ENCODE measurements around the gene ACSL1.
"Not testable (repeated sequence)": the region's sequence is repeated elsewhere in the genome, so short reads cannot be mapped to it uniquely, and the experiment has no call there.

ACSL1 gene

DNA sequence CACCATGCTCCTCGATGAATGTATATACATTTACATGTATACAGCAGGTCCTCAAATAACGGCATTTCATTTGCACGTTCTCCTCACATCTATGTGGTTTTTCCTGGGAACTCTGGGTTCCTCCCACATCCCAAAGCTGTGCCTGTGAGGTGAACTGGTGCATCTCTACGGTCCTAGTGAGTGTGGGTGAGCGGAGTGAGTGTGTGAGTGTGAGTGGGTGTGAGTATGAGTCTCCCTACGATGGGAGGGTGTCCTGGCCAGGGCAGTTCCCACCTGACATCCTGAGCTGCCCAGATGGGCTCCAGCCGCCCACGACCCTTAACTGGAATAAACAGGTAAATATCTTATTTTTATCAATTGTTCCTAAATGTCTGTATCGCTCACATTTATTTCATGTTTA is 40.0 kb downstream of the ACSL1 start:
- DNase-seq: no peak

DNA sequence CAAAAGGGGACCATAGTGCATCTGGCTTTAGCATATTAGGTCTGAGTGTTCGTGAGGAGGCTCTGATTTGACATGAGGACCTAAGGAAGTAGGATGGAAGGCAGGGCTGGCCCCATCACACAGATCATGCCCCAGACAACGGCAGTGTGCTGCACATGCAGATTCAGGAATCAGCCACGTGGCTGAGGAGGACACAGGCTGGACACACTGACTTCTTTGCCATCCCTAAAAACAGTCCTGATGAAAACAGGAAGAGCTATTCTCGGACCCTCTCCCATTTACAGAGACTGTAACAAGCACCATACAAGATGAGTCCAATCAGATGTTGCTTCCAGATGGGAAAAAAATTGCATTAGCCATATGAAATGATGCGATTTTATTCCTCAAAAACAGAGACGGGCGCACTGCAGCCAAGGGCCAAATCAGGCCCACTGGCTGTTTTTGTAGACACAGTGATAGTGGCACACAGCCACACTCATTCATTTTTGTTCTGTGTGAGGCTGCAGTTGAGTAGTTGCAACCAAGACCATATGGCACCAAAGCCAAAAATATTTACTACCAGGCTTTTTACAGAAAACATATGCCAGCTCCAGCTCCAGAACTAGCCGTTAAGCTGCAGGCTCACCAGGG is 41.0 kb downstream of the ACSL1 start:
- no peak for DNase-seq

DNA sequence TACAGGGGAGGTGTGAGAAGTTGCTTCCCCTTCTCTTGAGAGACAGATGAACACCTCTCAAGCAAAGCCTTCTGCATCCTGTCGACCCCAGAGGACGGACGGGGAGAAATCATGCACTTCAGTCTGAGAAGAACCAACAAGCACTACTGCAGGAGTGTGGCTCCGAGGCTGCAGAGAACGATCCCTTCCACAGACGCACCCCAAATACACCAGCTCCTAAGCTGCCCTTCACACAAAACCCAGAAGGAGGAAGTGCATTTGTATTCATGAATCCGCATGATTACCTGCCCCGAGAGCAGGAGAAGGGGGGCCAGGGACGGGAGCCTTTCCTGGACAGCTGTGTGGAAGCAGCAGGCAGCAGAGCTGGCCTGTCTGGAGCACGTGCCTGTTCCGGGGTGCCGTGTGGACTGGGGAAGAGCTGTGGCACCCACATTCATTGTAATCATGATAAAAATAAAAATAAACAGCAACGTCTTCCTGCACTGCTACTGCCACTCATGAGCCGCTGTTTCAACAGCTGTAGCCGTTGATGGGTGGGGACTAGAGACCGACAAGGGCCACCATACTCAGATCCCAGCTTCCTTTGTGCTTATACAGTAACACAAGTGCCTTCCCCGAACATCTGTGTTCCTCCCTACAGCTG is 42.9 kb downstream of the ACSL1 start:
- DNase-seq: no peak

DNA sequence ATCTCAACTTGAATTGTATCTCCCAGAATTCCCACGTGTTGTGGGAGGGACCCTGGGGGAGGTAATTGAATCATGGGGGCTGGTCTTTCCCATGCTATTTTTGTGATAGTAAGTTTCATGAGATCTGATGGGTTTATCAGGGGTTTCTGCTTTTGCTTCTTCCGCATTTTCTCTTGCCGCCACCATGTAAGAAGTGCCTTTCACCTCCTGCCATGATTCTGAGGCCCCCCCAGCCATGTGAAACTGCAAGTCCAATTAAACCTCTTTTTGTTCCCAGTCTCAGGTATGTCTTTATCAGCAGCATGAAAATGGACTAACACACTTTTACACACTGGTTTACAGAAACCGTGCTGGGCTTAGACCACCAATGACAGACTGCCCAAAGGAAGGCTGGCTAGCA is 46.6 kb downstream of the ACSL1 start:
- not testable (repeated sequence) for DNase-seq

DNA sequence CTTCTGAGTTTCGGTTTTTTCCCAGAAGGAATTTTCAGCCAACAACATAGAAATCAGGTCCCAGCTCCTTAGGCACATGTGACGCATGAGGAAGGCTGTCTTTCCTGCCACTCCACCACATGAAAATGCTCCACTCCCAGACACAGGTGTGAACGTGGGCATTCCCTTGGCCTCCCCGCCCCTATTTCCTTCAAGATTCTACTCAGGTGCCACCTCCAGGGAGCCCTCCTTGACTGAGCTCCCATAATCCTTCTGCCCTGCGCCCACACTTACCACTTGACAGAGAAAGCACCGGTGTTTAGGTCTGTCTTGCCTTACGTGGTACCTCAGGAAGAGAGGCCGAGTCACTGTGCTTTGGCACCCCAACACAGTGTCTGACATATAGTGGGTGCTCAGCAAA is 47.4 kb downstream of the ACSL1 start:
- no peak for DNase-seq

DNA sequence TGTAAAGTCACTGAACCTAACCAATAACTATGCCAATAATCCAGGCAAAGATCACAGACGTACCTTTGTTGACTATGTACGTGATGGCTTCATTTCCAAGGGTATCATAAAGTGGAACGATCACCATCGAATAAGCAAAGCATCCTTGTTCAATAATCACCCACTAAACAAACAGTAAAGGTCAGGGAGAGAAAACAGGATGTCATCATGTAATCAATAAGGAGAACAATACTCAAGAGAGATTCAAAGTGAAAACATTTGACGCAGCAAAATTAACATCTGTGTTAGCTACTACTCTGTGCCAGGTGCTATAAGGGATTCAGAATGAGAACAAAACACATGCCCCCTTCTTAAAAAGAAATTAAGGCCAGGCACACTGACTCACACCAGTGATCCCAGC is 48.9 kb downstream of the ACSL1 start:
- no peak for DNase-seq

DNA sequence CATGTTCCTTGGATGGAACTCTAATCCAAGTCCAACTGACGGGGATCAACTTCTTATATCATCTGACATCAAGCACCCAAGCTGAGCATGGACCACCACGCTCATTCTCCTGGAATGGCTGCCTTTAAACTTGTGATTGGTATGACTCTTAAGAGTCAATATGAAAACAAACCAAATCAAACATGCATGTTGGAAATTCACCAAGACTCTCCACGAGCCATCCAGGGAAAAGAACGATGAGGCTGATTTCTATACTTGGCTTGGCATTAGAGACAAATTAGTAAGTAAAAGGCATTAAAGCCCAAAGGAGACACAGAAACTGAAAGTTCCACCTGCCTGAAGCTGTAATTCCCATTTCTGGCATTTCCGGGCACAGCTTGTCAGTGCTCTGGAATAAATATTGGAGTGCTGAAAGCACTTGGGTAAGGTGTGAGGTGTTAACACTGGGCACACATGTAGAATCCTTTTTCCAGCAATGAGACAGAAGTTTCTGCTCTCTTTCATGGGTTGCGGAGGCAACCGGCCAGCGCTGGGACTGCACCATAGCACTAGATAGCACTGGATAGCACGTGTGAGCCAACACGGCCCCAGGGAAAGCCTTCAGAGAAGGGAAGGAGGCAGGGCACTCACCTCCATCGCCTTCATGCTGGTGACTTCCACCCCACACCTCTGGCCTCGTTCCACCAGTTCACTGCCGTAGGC is 49.8 kb downstream of the ACSL1 start:
- no peak for DNase-seq

DNA sequence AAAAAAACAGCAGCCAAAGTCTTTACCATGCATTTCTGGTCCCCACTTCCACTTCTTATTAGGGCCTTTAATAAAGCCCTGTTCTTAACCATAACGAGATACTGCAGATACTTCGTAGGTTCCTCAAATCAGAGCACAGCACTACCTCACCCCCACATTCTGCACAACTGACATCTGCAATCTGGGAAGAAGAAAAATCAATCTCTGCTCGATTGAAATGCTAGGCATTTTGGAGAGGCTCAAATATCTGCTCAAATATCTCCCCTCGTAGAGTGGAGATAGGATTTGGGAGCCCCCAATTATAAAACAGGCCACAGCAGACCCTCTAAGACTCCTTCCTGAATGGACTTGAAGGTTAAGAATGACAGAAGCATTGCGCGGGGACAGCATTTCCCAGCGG is 51.6 kb downstream of the ACSL1 start:
- DNase-seq: no peak

DNA sequence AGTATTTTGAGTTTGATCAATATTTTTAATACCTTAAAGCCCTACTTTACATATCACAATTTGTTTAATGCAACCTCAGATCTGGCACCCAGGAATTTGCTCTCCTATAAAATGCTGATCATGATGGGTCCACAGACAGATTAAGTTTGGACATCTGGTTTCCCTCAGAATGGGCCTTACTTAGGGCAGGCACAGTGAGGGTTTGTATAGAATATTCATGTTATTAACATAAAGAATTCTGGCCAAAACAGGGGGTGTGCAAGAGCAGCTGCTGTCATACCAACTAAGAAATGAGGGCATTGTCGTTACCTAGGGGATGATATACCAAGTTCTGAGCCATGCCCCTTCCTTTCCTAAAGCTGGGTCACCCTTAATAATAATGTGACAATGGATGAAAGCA is 54.4 kb downstream of the ACSL1 start:
- no peak for DNase-seq

DNA sequence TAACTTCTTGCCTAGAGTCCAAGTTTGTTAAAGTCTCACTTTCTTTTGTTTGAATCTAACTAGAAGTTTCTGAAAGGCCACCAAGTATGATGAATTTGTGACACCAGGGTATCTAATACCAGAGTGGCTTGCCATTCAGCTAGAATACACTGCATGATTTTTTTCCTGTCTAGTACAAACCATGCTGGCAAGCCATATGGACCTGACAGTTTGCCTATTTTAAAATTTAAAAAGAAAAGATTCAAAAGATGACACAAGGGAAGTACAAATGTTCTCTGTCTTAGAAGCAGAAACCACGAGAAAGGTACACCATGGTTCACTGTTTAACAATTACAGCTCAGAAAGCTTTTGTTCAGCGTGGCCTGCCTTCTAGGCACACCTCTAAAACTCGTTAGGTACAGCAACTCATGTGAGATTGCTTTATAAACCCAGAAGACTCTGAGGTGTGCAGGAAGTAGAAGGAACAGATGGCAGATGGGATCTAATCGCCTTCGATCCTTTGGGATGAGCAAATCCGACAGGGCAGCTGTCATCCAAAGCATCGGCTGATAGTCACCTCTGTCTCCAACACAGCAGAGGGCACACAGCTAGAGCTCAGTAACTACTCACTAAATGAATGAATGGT is 56.5 kb downstream of the ACSL1 start:
- DNase-seq: no peak

DNA sequence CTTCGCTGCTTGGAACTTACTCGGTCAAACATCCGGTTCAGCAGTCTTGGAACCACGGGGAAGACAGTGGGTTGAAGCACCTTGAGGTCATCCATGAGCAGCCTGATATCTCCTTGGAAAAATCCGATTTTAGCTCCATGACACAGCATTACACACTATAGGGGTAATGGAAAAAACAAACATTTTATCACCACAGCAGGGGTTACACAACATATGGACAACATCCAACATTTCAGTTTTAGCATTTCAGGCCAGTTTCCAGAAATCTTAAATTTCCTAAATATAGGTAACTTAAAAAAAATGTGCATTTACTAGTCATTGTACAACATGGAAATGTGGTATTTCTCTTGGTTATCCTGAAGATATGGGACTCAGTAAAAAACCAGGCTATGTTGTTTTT is 57.5 kb downstream of the ACSL1 start:
- DNase-seq: no peak

DNA sequence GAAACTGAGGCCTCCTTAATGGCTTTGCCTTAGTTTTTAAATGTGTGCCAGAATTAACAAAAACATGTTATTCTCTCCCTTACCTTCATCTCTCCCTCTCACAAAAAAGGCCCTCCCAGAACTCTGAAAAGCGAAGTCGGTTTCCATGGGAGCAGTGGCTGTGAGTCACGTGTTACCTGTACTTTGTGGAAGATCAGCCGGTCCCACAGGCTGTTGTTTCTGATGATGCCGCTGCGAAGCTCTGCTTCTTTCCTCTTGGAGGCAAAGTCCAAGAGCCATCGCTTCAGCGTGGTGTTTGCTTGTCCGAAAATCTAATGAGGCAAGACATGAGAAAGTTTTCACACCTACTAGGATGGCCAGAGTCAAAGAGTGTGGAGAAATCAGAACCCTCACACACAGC is 59.3 kb downstream of the ACSL1 start:
- DNase-seq: no peak

DNA sequence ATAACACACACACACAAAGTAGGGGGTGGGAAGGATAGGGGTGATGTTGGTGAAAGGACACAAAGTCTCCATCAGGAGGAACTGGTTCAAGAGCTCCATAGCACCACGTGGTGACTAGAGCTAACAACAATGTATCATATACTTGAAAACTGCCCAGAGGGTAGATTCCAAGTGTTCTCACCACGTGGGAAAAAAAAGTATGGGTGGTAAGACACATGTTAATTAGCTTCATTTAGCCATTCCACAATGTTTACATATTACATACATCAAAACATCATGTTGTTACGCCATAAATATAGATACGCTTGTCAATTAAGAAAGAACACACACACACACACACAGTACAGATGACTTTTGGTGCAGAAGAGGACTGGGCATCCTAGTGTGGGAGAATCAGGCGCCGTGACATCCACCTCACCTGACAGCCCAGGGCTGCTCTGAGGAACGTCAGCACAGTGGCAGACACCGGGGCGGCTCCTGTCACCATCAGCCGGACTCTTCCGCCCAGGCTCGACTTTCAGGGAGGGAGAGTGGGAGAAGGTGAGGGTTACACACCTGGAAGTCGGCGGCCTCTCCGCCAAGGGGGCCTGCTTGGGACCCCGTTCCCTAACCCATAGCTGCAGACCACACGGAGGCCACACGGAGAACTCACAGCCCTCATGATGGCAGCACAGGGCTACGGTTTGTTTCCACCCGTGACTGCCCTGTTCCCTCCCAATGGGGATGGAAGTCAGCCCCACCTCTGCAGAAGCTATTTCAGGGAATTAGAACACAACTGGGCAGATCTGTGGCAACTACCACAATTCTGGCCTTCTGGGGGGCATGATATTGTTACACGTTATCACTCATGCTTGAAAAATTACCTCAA is 60.1 kb downstream of the ACSL1 start:
- DNase-seq: no peak

DNA sequence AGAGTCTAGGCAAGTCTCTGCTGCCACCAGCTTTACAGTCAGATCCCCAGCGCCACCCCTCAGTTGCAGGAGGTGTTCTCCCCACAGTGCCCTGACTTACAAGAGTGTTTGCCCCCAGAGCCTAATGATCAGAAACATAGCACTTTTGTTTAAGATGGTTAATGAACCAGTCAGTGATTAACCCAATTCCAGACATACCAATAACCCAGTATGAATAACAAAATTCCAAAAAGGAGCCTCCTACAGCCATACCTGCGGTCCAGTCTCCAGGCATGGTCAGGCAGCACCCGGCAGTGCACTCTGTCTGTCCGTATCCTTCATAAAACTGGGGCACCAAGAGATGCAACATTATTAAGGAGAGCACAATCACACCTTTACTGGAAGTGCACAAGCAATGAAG is 61.2 kb downstream of the ACSL1 start:
- DNase-seq: no peak

DNA sequence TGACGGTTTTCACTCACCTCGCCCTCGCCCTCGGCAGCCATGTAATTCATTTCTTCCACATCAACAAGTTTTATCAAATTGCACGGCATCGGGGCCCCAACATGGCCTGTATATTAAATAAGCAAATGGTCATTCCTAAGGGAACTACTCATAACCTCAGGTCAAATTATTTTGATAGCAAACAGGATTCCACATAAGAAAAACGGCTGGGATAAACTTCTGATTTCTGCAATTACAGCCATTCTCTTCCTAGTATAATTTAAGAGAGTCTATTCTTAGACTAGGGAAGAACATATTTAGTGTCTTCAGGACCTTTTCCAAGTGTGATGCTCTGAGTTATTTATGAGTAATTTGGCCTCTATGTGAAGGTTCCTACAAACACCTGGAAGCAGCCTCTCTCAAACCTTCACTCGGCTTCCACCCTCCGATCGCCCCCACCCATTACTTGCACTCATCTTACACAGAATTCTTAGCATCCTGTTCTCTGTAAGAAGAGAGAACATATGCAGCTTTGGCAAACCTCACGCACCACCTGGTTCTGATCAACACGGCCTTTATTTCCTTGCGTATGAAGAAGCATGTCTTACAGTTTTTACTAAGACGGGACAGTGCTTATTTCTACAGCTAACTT is 62.5 kb downstream of the ACSL1 start:
- no peak for DNase-seq

DNA sequence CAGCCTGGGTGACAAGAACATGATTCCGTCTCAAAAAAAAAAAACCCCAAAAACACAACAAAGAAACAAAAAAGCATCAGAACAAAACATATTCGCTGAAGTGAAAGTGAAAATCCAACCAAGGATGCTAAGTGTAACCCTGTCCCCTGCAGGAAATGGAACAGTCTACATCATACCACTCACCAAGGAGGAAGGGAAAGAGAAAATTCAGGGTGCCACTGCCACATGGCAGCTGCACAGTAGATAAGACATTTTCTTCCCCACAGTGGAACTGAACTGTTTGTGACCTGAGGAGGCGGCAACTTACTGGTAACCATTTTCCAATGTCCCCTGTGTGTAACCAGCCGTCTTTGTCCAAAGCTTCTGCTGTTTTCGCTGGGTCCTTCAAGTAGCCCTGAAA is 63.7 kb downstream of the ACSL1 start:
- DNase-seq: peak; percentile 76

DNA sequence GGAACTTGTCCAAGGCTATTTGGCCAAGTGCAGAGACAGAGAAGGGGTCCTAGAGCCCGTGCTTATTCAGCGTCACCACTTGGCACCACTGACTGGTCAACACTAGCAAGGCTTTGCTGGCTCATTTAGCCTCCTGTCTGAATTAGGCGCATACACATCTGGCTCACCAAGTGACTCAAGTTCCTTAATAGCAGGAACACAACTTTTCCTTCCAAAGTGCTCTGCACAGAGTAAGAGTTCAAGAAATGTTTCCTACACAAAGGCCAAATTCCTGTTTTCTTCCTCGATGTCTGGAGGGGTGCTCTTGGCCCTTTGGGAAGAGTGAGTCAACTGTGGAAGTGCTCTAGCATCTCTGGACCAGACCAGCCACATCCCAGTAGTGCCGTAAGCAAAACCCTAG is 65.1 kb downstream of the ACSL1 start:
- no peak for DNase-seq

DNA sequence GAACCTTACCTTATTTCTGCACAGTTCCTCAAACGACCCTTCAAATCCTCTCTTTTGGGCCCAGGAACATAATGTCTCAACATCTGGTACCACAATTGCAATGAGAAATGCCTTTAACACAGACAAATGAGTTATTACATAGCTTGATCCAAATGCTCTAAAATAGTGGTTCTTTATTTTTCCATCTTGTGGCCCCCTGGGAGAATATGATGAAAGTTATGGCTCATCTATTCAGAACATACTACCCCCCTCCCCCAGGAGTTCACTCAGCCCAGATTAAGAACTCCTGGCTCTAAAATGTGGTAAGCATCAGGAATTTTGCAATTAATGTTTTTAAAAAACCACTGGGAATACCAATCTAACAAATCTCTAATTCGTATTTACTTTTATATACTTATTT is 68.0 kb downstream of the ACSL1 start:
- DNase-seq: no peak

DNA sequence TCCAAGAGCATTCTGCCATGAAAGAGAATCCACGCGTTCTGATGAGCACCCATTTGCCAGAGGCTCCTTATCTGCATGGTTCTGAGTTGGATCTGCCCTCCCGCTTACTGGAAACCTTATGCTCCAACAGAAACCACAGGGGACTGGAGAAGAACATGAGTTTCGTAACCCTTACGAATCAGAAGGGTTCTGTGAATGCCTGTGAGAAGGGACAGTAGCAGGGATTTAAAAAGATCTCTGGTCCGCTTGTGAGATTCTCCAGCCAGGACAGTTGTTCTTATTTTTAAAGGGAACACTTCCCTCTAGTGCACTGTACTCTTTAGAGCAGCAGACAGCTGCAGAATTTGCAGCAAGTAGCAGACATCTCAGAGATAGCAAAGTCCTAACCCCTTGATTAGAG is 69.4 kb downstream of the ACSL1 start:
- DNase-seq: no peak

DNA sequence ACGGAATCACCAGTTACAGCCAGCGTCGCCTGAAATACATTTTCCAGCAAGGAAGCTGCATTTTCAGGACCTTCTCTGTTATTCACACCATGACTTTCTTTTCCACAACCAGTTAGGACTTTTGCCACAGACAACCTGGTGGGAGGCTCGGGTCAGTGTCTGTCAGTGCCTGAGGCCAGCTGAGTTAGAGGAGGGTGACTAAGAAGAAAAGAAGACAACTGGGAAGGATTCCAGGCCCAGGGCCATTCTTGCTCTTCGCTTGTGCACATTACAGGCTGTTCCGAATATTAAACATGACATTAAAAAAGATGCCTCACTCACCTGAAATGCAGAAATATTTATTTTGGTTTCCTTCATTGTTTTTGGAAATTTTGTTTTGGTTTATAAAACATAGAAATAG is 70.5 kb downstream of the ACSL1 start:
- no peak for DNase-seq

DNA sequence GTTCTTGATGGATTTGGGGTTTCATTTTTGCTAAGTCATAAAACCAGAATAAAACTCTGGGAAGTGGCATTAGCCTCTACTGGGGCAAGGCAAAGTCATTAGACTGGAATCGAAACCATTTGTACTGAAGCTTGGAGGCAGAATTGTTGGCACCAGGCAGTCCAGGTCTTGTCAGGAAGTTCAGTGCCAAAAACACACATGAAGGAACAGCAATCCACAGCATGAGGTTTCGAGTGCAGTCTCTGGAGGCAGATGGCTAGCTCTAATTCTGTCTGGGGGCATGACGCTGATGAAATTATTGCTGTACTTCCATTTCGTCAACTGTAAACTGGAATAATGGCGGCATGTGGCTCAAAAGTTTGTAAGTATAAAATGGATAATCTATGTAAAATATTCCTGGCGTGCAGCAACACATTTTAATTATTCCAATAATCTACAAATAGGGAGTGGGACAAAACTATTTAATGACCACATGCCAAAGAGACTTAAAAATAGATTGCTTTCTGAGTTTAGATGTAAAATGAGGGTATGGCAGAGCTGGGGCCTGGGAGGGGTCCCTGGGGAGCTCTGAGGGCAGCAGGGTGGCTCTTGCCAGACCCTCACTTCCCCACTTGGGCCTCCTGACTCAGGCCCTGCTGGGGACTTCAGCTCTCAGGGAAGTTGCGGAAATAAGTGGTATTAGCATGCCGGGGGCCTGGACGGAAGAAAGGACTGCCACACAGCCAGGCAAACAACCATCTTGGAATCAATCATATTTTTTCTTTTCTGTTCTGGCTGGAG is 73.1 kb downstream of the ACSL1 start:
- no peak for DNase-seq

DNA sequence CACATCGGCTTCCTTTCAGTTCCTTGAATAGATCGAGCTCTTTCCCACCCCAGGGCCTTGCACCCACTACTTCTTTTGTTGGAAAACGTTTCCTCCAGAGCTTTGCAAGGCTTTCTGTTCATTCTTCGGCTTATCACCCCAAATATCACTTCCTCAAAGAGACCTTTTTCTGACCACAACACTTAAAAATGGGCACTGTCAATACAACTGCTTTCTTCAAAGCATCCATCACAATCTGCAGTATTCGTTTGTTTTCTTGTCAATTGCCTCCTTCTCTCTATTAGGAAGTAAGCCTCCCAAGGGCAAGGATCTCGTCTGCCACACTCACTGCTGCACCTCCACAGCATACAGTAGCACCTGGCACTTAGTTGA is 74.2 kb downstream of the ACSL1 start:
- no peak for DNase-seq

Measured in CD4-positive, alpha-beta T cell treated with Interleukin-17A for 1 hour (primary cell).